GM12864 (cell line): ENCODE data around the gene TOLLIP.

Source experiments
- DNase-seq: peaks from one replicate; pipeline ENCODE4 v3.0.0-alpha.2; 2011; ENCODE audit warnings: low read depth
- H3K4me3 ChIP-seq: 2 replicates; pipeline ENCODE4 v1.5.1; 2011; ENCODE audit warnings: mild to moderate bottlenecking, low read depth, low read length, control low read depth
- TF ChIP-seq, protein P1 (sequence below): IDR thresholded peaks from 2 replicates; pipeline ENCODE4 v1.5.1; 2011; ENCODE audit warnings: low read depth, mild to moderate bottlenecking, moderate library complexity, low read length, control low read depth, inconsistent platforms; ENCODE audit errors: missing control alignments

The TOLLIP gene

DNA sequence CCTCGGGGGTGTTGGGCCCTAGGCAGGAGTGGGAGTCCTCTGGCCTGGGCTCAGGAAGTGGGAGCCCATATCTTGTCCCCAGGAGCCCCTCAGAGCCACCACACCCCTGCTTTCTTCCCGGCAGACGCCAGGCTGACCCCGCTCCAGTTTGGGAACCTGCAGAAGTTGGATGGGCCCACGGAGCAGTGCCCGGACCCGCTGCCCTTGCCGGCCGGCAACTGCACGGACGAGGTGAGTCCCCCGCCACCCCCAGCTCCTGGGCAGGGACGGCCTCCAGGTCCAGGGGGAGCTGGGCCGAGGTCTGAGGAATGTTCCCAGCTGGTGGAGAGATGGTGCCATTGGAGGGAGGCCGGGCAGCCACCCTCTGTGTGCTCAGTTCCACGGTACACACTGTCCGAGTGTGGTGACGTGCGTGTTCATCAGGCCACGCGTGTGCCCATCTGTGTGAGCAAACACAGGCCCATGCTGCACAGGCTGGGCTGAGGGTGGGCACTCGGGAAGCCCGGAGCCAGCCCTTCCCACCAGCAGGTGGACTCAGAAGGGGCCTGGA is 81.8 kb downstream of the TOLLIP start:
- no peak overlapping the region for H3K4me3 ChIP-seq
- no peak for DNase-seq
- TF ChIP-seq, protein P1, sequence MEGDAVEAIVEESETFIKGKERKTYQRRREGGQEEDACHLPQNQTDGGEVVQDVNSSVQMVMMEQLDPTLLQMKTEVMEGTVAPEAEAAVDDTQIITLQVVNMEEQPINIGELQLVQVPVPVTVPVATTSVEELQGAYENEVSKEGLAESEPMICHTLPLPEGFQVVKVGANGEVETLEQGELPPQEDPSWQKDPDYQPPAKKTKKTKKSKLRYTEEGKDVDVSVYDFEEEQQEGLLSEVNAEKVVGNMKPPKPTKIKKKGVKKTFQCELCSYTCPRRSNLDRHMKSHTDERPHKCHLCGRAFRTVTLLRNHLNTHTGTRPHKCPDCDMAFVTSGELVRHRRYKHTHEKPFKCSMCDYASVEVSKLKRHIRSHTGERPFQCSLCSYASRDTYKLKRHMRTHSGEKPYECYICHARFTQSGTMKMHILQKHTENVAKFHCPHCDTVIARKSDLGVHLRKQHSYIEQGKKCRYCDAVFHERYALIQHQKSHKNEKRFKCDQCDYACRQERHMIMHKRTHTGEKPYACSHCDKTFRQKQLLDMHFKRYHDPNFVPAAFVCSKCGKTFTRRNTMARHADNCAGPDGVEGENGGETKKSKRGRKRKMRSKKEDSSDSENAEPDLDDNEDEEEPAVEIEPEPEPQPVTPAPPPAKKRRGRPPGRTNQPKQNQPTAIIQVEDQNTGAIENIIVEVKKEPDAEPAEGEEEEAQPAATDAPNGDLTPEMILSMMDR = no peak

DNA sequence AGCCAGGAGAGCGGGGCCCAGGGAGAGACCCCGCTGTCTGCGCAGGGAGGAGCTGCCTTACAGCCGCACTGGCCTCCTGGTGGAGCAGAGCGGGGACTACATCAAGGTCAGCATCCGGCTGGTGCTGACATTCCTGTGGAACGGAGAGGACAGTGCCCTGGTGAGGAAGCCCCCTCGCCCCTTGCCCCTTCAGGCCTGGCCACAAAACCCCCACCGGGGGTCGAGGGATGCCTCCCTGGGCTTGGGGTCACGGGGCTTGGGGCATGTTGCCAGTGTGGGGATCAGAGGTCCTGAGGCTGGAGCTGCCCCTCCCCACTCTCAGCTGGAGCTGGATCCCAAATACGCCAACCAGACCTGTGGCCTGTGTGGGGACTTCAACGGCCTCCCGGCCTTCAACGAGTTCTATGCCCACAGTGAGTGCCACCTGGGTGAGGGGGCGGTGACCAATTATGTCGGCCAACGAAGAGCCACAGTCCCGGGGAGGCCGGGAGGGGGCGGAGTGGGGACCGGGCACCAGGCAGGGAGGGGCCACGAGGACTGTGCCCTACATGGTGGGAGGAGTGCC is 82.4 kb downstream of the TOLLIP start:
- TF ChIP-seq, protein P1 = peak; percentile 21
- DNase-seq = no peak

DNA sequence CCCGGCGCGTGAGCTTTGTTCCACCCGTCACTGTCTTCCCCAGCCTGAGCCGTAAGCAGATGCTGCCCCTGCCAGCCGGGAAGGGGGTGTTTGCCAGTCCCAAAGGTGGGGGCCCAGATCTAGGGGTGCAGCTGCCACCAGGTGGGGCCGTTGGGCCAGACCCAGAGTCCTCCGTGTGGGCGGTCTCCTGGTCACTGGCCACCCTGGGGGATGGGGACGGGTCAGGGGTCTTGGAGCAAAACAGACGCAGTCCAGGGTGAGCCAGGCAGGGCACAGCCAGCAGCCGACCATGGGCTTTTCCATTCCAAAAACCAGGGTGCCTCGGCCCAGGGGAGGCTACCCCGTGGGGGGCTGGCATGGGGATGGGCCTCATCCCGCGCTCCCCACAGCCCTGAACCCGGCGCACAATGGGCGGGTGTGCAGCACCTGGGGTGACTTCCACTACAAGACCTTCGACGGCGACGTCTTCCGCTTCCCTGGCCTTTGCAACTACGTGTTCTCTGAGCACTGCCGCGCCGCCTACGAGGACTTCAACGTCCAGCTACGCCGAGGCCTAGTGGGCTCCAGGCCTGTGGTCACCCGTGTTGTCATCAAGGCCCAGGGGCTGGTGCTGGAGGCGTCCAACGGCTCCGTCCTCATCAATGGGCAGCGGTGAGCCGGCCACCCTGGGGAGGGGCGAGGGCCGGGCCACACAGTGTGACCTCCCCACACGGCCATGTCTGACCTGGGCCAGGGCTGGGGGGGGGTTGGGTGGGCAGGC is 83.0 kb downstream of the TOLLIP start:
- DNase-seq = no peak
- TF ChIP-seq, protein P1 = no peak
- H3K4me3 ChIP-seq = no peak overlapping the region

More for the DNA sequence above, 82.4 kb downstream of the TOLLIP start:
- no peak overlapping the region for H3K4me3 ChIP-seq

DNA sequence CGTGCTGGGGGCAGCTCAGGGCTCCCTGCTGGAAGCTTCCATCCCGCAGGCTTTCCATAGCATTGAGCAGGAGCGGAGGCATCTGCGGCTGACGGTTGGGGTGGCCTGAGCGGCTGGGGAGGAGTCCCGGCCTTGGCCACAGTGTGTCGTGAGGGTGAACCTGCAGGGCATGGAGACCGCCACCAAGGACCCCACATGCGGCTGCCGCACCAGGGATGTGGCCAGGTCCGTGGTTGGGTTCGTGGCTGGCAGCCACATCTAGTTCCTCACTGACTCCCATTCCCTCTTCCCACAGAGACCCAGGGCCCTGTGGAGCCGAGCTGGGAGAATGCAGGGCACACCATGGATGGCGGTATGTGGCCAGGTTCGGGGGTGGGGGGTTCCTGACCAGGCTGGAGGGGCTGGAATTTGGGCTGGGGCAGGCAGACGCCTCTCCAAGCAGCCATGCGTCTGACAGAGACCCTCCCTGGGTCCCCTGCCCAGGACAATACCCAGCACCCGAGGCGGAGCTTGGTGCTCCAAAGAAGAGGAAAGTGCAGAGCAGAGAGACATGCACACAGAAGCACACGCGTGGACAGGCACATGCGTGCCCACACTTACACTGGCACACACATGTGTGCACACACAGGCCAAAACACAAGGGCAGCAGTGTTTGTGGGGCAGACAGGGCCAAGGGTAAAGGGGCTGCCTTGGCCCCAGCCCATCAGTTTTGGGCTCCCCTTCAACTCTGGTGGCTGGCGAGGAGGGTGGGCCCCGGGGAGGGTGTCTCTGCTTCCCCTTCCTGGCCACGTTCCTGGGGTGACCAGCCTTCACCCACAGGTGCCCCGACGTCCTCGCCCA is 83.8 kb downstream of the TOLLIP start:
- TF ChIP-seq, protein P1 = no peak
- H3K4me3 ChIP-seq = no peak overlapping the region
- DNase-seq = no peak

DNA sequence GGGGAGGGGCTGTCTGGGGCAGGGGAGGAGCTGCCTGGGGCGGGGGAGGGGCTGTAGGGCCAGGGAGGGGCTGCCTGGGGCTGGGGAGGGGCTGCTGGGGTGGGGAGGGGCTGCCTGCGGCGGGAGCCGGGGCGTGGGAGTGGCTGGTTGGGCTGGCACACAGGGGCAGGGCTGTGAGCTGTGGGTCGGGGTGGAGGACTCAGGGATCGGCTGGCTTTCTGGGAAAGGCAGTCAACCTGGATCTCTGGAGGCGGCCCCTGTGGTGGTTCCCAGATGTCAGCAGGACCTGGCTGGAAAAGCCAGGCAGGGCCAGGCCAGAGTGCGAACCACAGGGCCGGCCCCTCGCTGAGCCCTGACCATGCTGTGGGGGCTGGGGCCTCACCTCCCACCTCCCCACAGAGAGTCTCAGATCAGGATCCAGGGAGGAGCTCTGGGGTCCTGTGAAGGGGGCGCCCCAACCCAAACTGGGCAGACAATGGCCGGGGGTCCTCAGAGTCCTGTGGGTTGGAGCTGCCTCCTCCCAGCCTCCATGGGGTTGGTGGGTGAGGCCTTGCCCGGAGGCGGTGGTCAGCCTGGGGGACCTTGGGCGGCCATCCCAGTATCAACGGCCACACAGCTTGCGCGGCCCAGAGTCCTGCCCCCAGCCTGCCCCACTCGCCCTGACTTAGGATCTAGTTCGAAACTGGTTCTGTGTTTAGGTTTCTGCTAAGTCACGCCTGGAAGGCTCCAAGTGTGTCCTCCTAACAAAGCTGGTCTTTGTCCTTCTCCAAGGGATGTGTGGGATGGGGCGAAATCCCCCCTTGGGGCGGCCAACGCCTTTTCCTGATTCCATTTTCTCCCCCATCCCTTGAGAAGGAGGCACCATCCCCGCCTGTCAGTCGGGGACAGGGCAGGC is 84.7 kb downstream of the TOLLIP start:
- DNase-seq = no peak
- TF ChIP-seq, protein P1 = no peak

More for the DNA sequence above, 84.7 kb downstream of the TOLLIP start:
- no peak overlapping the region for H3K4me3 ChIP-seq
